Ishikawa (cell line): ENCODE data around the gene RAC2.

Source experiments
- FOXM1 ChIP-seq: IDR thresholded peaks from 2 replicates; pipeline ENCODE4 v1.6.1; 2012; ENCODE audit warnings: low read depth, borderline replicate concordance
- TCF12 ChIP-seq: IDR thresholded peaks from 2 replicates; pipeline ENCODE4 v1.6.1; 2012; ENCODE audit warnings: low read depth
- TEAD4 ChIP-seq: IDR thresholded peaks from 2 replicates; pipeline ENCODE4 v1.6.1; 2012
- USF1 ChIP-seq: IDR thresholded peaks from 2 replicates; pipeline ENCODE4 v1.6.1; 2012

- no peak for TF ChIP-seq TCF12
- no peak for TF ChIP-seq FOXM1
- TF ChIP-seq TEAD4, result no peak
- TF ChIP-seq USF1, result no peak
Observed at GRCh38 chr22:37229805-37230672, 14.0 kb downstream of the RAC2 start.
